GM12801 (cell line): ENCODE measurements around the gene ECHS1.

Source experiments
- CTCF ChIP-seq: IDR thresholded peaks from one replicate; pipeline ENCODE4 v1.5.1; 2011; ENCODE audit warnings: control low read depth; ENCODE audit not compliant: insufficient read length; ENCODE audit errors: extremely low read depth

ECHS1 gene

GRCh38 chr10:133394801-133395221, 21.7 kb upstream of the ECHS1 start:
- TF ChIP-seq CTCF: no peak

GRCh38 chr10:133394064-133394663, 21.0 kb upstream of the ECHS1 start, which contains the start of gene MTG1:
Gene MTG1, plus strand, starts transcription at chr10:133394157. Its CDS starts 64 bp downstream, at chr10:133394221.
- no peak for TF ChIP-seq CTCF

- no peak for TF ChIP-seq CTCF
Measured at GRCh38 chr10:133393401-133394063, 20.4 kb upstream of the ECHS1 start.

GRCh38 chr10:133391761-133392518, 18.8 kb upstream of the ECHS1 start:
- TF ChIP-seq CTCF: no peak

GRCh38 chr10:133391249-133391635, 18.1 kb upstream of the ECHS1 start:
- TF ChIP-seq CTCF: no peak

GRCh38 chr10:133390597-133391248, 17.6 kb upstream of the ECHS1 start:
- no peak for TF ChIP-seq CTCF

- TF ChIP-seq CTCF: no peak
Measured at GRCh38 chr10:133388973-133389818, 16.0 kb upstream of the ECHS1 start.
